ENCODE measurements around the gene SCT.

SCT gene

GRCh38 chr11:621838-622237 lies 5.1 kb downstream of the SCT start:
- TF ChIP-seq CTCF (IDR thresholded peaks at IDR 0.05; ENCODE audit: control insufficient read depth, insufficient read depth, low read depth, low read length, missing control alignments): no peak
- DNase-seq (ENCODE audit: low read depth): no peak

GRCh38 chr11:620935-621814 lies 5.8 kb downstream of the SCT start:
- H3K4me3 ChIP-seq (ENCODE audit: control insufficient read depth, low read depth, low read length): no peak overlapping the region
- TF ChIP-seq CTCF (IDR thresholded peaks at IDR 0.05; ENCODE audit: control insufficient read depth, insufficient read depth, low read depth, low read length, missing control alignments): no peak
- no peak for DNase-seq (ENCODE audit: low read depth)

More at GRCh38 chr11:621838-622237, 5.1 kb downstream of the SCT start:
- H3K4me3 ChIP-seq (ENCODE audit: control insufficient read depth, low read depth, low read length): no peak overlapping the region

- H3K4me3 ChIP-seq (ENCODE audit: control insufficient read depth, low read depth, low read length): no peak overlapping the region
- TF ChIP-seq CTCF (IDR thresholded peaks at IDR 0.05; ENCODE audit: control insufficient read depth, insufficient read depth, low read depth, low read length, missing control alignments): no peak
- DNase-seq (ENCODE audit: low read depth): no peak
Measured at GRCh38 chr11:620201-620600, 6.8 kb downstream of the SCT start.

- TF ChIP-seq CTCF (IDR thresholded peaks at IDR 0.05; ENCODE audit: control insufficient read depth, insufficient read depth, low read depth, low read length, missing control alignments): no peak
- DNase-seq (ENCODE audit: low read depth): no peak
- no peak overlapping the region for H3K4me3 ChIP-seq (ENCODE audit: control insufficient read depth, low read depth, low read length)
Measured at GRCh38 chr11:619628-620050, 7.3 kb downstream of the SCT start.

- no peak for TF ChIP-seq CTCF (IDR thresholded peaks at IDR 0.05; ENCODE audit: control insufficient read depth, insufficient read depth, low read depth, low read length, missing control alignments)
- H3K4me3 ChIP-seq (ENCODE audit: control insufficient read depth, low read depth, low read length): no peak overlapping the region
Measured at GRCh38 chr11:618856-619627, 7.9 kb downstream of the SCT start.

GRCh38 chr11:617912-618682 lies 8.9 kb downstream of the SCT start:
- H3K4me3 ChIP-seq (ENCODE audit: control insufficient read depth, low read depth, low read length): no peak overlapping the region
- no peak for DNase-seq (ENCODE audit: low read depth)
- no peak for TF ChIP-seq CTCF (IDR thresholded peaks at IDR 0.05; ENCODE audit: control insufficient read depth, insufficient read depth, low read depth, low read length, missing control alignments)

More at GRCh38 chr11:618856-619627, 7.9 kb downstream of the SCT start:
- no peak for DNase-seq (ENCODE audit: low read depth)
